Mesendoderm (in vitro differentiated cells): ENCODE measurements around the gene CXCR3.
"Not testable (repeated sequence)": the region's sequence is repeated elsewhere in the genome, so short reads cannot be mapped to it uniquely, and the experiment has no call there.

ENCODE experiments used
- DNase-seq: peaks from one replicate; pipeline ENCODE4 v3.0.0; 2013
- H2AK5ac ChIP-seq: 2 replicates; pipeline ENCODE4 v1.6.1; 2013; ENCODE audit warnings: low read length, inconsistent platforms
- H2BK120ac ChIP-seq: 2 replicates; pipeline ENCODE4 v1.6.1; 2013; ENCODE audit warnings: low read depth, mild to moderate bottlenecking, low read length, moderate library complexity, mixed read lengths
- H2BK15ac ChIP-seq: replicated peaks from 2 replicates; pipeline ENCODE4 v1.6.1; 2013; ENCODE audit warnings: low read depth, mild to moderate bottlenecking, moderate library complexity
- H2BK5ac ChIP-seq: 2 replicates; pipeline ENCODE4 v1.6.1; 2013; ENCODE audit warnings: low read length, inconsistent platforms
- H3K18ac ChIP-seq: 2 replicates; pipeline ENCODE4 v1.6.1; 2013; ENCODE audit warnings: mild to moderate bottlenecking, low read length, mixed read lengths
- H3K23ac ChIP-seq: one replicate; pipeline ENCODE4 v1.6.1; 2013; ENCODE audit warnings: low read length
- H3K27ac ChIP-seq: 2 replicates; pipeline ENCODE4 v1.5.1; 2013; ENCODE audit warnings: low read depth, mild to moderate bottlenecking, inconsistent platforms, low read length, moderate library complexity
- H3K27me3 ChIP-seq: 2 replicates; pipeline ENCODE4 v1.6.1; 2013; ENCODE audit warnings: low read length, control low read depth, mild to moderate bottlenecking, inconsistent platforms; ENCODE audit not compliant: insufficient read depth, poor library complexity
- H3K36me3 ChIP-seq: 2 replicates; pipeline ENCODE4 v1.6.1; 2013; ENCODE audit warnings: low read length, inconsistent platforms; ENCODE audit not compliant: control insufficient read depth, insufficient read depth
- H3K4ac ChIP-seq: one replicate; pipeline ENCODE4 v1.6.1; 2013; ENCODE audit warnings: low read depth, mild to moderate bottlenecking, low read length, moderate library complexity
- H3K4me1 ChIP-seq: 2 replicates; pipeline ENCODE4 v1.6.1; 2013; ENCODE audit warnings: low read depth, low read length, inconsistent platforms; ENCODE audit not compliant: control insufficient read depth
- H3K4me2 ChIP-seq: 2 replicates; pipeline ENCODE4 v1.6.1; 2013; ENCODE audit warnings: low read length
- H3K4me3 ChIP-seq: 2 replicates; pipeline ENCODE4 v1.5.1; 2013; ENCODE audit warnings: mild to moderate bottlenecking, low read length
- H3K56ac ChIP-seq: one replicate; pipeline ENCODE4 v1.6.1; 2013; ENCODE audit warnings: low read length
- H3K79me1 ChIP-seq: 2 replicates; pipeline ENCODE4 v1.6.1; 2013; ENCODE audit warnings: low read length, inconsistent platforms
- H3K79me2 ChIP-seq: 2 replicates; pipeline ENCODE4 v1.6.1; 2013; ENCODE audit warnings: mild to moderate bottlenecking, low read length; ENCODE audit not compliant: control insufficient read depth, insufficient read depth
- H3K9ac ChIP-seq: 2 replicates; pipeline ENCODE4 v1.6.1; 2013; ENCODE audit warnings: low read length, inconsistent platforms
- H4K5ac ChIP-seq: one replicate; pipeline ENCODE4 v1.6.1; 2013; ENCODE audit warnings: low read length
- H4K8ac ChIP-seq: one replicate; pipeline ENCODE4 v1.6.1; 2013; ENCODE audit warnings: low read depth, mild to moderate bottlenecking, control low read depth, low read length, moderate library complexity
- WGBS: extraction: QIAGEN DNeasy Blood & Tissue Kit; methylation state at CpG from one replicate; pipeline ENCODE4 v1.1.7; 2013; ENCODE audit warnings: low lambda C conversion rate, missing lambda C conversion rate; ENCODE audit not compliant: insufficient coverage; ENCODE audit errors: extremely low coverage; 5-methylcytosine and 5-hydroxymethylcytosine counted together

CXCR3 gene

GRCh38 chrX:71664202-71664601 lies 45.9 kb upstream of the CXCR3 start:
- H3K36me3 ChIP-seq, H3K4ac ChIP-seq, H3K4me1 ChIP-seq, H2BK5ac ChIP-seq, H3K56ac ChIP-seq, H2AK5ac ChIP-seq, H3K9ac ChIP-seq, H4K5ac ChIP-seq, H2BK120ac ChIP-seq, H3K27ac ChIP-seq, H3K27me3 ChIP-seq, H2BK15ac ChIP-seq, H3K4me3 ChIP-seq, H3K79me1 ChIP-seq, H3K4me2 ChIP-seq, H3K18ac ChIP-seq, H3K79me2 ChIP-seq, H3K23ac ChIP-seq, H4K8ac ChIP-seq: not testable (repeated sequence)
- no CpG with 5 or more reads among the region's 8 CpGs for WGBS
- DNase-seq, result peak; percentile 76

GRCh38 chrX:71663238-71663637 lies 44.9 kb upstream of the CXCR3 start:
- WGBS, result no CpG with 5 or more reads among the region's 8 CpGs
- not testable (repeated sequence) for H3K79me2 ChIP-seq, H2AK5ac ChIP-seq, H3K4me3 ChIP-seq, H3K18ac ChIP-seq, DNase-seq, H3K56ac ChIP-seq, H3K27me3 ChIP-seq, H3K4me1 ChIP-seq, H3K9ac ChIP-seq, H4K5ac ChIP-seq, H3K27ac ChIP-seq, H2BK120ac ChIP-seq, H4K8ac ChIP-seq, H3K4ac ChIP-seq, H2BK5ac ChIP-seq, H3K23ac ChIP-seq, H3K36me3 ChIP-seq, H3K79me1 ChIP-seq, H3K4me2 ChIP-seq, H2BK15ac ChIP-seq

GRCh38 chrX:71662654-71663053 lies 44.3 kb upstream of the CXCR3 start:
- H4K8ac ChIP-seq, H2BK15ac ChIP-seq, H3K4ac ChIP-seq, DNase-seq, H3K4me3 ChIP-seq, H3K79me2 ChIP-seq, H3K27me3 ChIP-seq, H2AK5ac ChIP-seq, H3K36me3 ChIP-seq, H2BK5ac ChIP-seq, H4K5ac ChIP-seq, H3K23ac ChIP-seq, H2BK120ac ChIP-seq, H3K4me1 ChIP-seq, H3K27ac ChIP-seq, H3K4me2 ChIP-seq, H3K79me1 ChIP-seq, H3K18ac ChIP-seq, H3K56ac ChIP-seq, H3K9ac ChIP-seq: not testable (repeated sequence)
- WGBS, result no CpG with 5 or more reads among the region's 11 CpGs

GRCh38 chrX:71661919-71662318 lies 43.6 kb upstream of the CXCR3 start:
- Histone ChIP-seq H2BK120ac (no peak overlapping the region), H3K23ac (no peak overlapping the region), H3K27me3 (no peaks in the 10 kb centered on the region), H3K4me2 (no peak overlapping the region), H3K18ac (no peak overlapping the region), H2BK5ac (no peak overlapping the region), H3K79me1 (no peaks in the 10 kb centered on the region), H2AK5ac (no peak overlapping the region), H3K27ac (no peak overlapping the region), H3K36me3 (no peaks in the 10 kb centered on the region), H2BK15ac (no peak overlapping the region), H3K56ac (no peak overlapping the region), H3K9ac (no peak overlapping the region), H4K8ac (no peak overlapping the region), H4K5ac (no peak overlapping the region), H3K4me3 (no peak overlapping the region), H3K4me1 (no peaks in the 10 kb centered on the region), H3K4ac (no peak overlapping the region), H3K79me2 (no peaks in the 10 kb centered on the region)
- DNase-seq, result no peak
- WGBS, result no CpG with 5 or more reads among the region's 12 CpGs

- no peak overlapping the region for H2BK120ac ChIP-seq
- no peak overlapping the region for H3K23ac ChIP-seq
- H3K4ac ChIP-seq, result no peak overlapping the region
- no peak overlapping the region for H3K9ac ChIP-seq
- no peak overlapping the region for H2BK15ac ChIP-seq
- H4K8ac ChIP-seq, result no peak overlapping the region
- H3K4me3 ChIP-seq, result no peak overlapping the region
- H3K79me1 ChIP-seq, result no peaks in the 10 kb centered on the region
- no peak overlapping the region for H2BK5ac ChIP-seq
- no peak overlapping the region for H3K27ac ChIP-seq
- no peak overlapping the region for H3K4me2 ChIP-seq
- H3K18ac ChIP-seq, result no peak overlapping the region
- no peak overlapping the region for H4K5ac ChIP-seq
- no peak overlapping the region for H3K56ac ChIP-seq
- no peaks in the 10 kb centered on the region for H3K27me3 ChIP-seq
- DNase-seq, result no peak
- no peaks in the 10 kb centered on the region for H3K79me2 ChIP-seq
- no peaks in the 10 kb centered on the region for H3K36me3 ChIP-seq
- no peak overlapping the region for H2AK5ac ChIP-seq
- no peaks in the 10 kb centered on the region for H3K4me1 ChIP-seq
- no CpG with 5 or more reads among the region's 22 CpGs for WGBS
Measured at GRCh38 chrX:71660562-71661416, 42.5 kb upstream of the CXCR3 start.

GRCh38 chrX:71659959-71660358 lies 41.6 kb upstream of the CXCR3 start:
- H2BK120ac ChIP-seq, result no peak overlapping the region
- no peak overlapping the region for H3K4me3 ChIP-seq
- no CpG with 5 or more reads among the region's 6 CpGs for WGBS
- H4K8ac ChIP-seq, result no peak overlapping the region
- no peak overlapping the region for H3K27ac ChIP-seq
- H4K5ac ChIP-seq, result no peak overlapping the region
- no peak overlapping the region for H2AK5ac ChIP-seq
- no peaks in the 10 kb centered on the region for H3K36me3 ChIP-seq
- no peaks in the 10 kb centered on the region for H3K79me1 ChIP-seq
- H3K56ac ChIP-seq, result no peak overlapping the region
- no peaks in the 10 kb centered on the region for H3K79me2 ChIP-seq
- no peak overlapping the region for H3K18ac ChIP-seq
- H3K4me1 ChIP-seq, result no peaks in the 10 kb centered on the region
- H3K4ac ChIP-seq, result no peak overlapping the region
- DNase-seq, result no peak
- no peak overlapping the region for H2BK15ac ChIP-seq
- H3K27me3 ChIP-seq, result no peaks in the 10 kb centered on the region
- H3K4me2 ChIP-seq, result no peak overlapping the region
- no peak overlapping the region for H3K23ac ChIP-seq
- H2BK5ac ChIP-seq, result no peak overlapping the region
- no peak overlapping the region for H3K9ac ChIP-seq
